GM19324 (cell line): ENCODE results near the gene KCNH5.

Experiments used
- ATAC-seq: cut with Tn5 transposase; IDR thresholded peaks from one replicate; pipeline ENCODE4 v1.9.1; 2021; ENCODE audit warnings: mild to moderate bottlenecking, moderate library complexity; ENCODE audit not compliant: unreplicated experiment, low FRiP score

KCNH5 gene, protein sequence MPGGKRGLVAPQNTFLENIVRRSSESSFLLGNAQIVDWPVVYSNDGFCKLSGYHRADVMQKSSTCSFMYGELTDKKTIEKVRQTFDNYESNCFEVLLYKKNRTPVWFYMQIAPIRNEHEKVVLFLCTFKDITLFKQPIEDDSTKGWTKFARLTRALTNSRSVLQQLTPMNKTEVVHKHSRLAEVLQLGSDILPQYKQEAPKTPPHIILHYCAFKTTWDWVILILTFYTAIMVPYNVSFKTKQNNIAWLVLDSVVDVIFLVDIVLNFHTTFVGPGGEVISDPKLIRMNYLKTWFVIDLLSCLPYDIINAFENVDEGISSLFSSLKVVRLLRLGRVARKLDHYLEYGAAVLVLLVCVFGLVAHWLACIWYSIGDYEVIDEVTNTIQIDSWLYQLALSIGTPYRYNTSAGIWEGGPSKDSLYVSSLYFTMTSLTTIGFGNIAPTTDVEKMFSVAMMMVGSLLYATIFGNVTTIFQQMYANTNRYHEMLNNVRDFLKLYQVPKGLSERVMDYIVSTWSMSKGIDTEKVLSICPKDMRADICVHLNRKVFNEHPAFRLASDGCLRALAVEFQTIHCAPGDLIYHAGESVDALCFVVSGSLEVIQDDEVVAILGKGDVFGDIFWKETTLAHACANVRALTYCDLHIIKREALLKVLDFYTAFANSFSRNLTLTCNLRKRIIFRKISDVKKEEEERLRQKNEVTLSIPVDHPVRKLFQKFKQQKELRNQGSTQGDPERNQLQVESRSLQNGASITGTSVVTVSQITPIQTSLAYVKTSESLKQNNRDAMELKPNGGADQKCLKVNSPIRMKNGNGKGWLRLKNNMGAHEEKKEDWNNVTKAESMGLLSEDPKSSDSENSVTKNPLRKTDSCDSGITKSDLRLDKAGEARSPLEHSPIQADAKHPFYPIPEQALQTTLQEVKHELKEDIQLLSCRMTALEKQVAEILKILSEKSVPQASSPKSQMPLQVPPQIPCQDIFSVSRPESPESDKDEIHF

DNA sequence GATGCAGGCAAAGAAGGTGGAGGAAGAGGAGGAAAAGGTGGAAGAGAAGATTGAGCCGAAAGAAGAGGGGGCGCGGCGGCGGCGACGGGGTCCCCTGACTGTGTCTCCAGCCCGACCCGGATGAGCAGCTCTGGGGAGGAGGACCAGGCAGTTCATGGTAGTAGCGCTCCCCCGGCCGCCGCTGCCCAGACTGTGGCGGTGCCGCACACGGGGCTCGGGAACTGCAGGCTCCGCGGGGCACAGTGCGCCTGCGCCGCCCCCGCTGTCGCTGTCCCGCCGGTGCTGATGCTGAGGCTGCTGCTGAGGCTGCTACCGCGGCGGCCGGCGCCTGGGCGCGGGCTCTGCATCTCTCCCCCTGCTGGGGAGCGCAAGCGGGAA, at the start of gene KCNH5:
Gene KCNH5 (minus strand): TSS at position 225 of the 378 bp plus-strand sequence. CDS start 272 bp downstream, outside the sequence.
- ATAC-seq: no peak

DNA sequence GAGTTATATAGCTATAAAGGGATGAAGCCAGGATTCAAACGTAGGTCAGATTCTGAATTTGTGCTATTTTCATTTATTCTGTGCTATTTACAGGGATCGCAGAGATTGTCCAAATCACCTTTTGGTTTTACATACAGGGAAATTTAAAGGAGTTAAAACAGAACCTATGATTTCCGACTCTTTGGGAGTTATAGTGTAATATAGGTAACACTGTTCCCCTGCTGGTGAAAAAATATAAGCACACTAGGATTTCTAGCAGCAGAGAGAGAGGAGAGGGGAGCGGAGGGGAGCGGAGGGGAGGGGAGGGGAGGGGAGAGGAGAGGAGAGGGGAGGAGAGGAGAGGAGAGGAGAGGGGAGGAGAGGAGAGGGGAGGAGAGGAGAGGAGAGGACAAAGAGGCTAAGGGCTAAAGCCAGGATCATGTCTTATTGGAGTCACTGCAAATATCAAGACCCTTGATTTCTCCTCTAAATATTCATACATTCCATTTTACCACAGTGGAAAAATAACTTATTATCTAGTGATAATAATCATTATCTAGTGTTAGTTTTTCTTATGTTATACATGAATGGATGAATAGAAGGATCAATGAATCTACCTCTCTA, 46.2 kb upstream of the KCNH5 start:
- ATAC-seq: no peak

DNA sequence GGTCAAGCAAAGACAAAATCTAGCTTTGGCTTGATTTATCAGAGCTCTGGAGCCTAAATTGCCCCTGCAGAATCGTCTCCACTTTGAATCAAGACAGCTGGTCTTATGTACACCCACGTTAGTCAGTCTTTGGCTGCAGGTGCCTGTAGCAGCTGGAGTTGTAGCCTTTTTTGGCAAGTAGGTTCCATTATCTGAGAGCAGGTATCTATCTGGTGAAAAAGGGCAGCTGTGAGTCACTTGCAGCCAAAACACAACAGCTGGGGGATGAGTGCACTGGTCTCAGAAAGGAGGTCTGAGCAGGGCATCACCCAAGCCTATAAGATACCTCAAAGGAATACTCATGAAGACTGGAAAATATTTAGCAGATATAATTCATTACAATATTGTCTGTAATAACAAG, 43.6 kb upstream of the KCNH5 start:
- no peak for ATAC-seq

DNA sequence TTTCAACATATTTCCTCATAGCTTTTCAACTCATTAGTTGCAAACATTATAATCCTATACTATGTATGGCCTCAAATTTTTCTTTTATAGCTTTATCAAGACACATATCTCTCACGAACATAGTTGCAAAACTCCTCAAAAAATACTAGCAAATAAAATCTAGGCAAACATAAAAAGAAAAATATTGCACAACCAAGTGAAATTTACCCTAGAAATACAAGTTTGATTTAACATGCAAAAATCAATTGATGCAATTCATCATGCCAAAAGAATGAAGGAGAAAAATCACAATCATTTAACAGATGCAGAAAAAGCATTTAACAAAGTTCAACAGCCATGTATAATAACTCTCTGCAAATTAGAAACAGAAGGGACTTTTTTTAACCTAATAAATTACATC, 33.3 kb upstream of the KCNH5 start:
- no peak for ATAC-seq

DNA sequence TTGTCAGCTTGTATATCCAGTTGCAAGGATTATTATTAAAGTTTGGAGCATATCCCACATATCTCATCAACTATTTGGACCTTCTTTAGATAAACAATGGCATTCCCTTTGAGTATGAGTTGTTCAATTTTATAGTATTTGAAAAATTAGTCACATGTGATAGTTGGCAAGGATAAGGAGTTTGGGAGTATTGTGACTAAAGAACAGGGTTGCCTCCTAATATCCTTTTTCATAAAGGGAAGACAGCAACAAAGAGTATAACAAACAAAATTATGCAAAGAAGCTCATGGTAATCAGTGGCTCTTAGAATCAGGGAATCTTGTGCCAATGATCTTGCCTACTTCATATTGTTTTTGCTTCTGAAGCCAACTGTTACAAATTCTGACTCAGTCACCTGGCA, 31.2 kb upstream of the KCNH5 start:
- no peak for ATAC-seq

DNA sequence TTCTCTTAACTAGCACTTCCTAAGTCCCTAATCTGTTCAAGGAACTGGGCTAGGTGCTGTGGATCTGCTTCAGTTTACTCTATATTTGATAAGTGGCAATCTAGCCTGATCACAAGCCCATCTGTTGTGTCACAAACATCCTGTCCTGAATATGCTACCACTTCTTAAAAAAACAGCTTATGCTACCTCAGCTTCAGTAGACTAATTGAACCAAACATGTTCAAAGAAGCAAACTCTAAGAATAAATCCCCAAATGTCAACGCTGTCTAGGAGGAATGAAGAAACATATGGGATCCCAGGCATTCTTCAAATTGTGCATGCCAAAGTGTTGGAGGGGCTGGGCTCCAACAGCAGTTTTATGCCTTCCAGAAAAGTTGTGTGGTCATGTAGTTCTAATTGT, 10.4 kb upstream of the KCNH5 start:
- no peak for ATAC-seq

DNA sequence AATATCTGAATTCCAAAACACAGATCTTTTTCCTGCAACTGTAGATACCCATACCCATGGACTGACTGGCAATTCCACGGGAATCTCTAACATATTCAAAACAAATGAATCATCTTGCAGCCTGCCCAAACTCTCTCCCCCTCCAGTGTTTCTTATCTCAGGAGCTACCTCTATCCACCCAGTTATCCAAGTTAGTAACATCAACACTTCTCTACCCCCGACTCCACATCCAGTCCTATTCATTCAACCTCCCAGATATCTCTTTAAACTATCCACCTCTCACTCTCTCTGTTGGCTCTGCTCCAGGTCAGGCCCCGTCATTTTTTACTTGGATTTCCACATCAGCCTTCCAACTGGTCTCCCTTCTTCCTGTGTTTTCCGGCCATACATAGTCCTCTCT, 6.7 kb upstream of the KCNH5 start:
- ATAC-seq: no peak

DNA sequence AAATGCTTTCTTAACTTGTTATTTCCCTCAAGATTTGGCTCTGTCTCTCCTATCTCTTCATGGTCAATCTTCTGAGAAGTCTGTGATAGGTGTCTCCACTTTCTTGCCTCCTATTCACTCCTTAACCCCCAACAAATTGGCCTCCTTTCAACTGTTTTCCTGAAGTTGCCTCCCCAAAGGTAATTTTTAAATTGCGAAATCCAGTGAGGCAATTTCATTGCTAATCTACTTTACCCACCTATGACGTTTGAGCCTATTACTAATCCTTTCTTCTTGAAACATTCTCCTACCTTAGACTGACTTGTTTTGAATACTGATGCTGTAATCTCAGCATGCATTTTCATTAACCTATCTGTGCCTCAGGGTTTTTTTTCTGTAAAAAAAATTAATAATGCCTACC, 6.0 kb upstream of the KCNH5 start:
- ATAC-seq: no peak

DNA sequence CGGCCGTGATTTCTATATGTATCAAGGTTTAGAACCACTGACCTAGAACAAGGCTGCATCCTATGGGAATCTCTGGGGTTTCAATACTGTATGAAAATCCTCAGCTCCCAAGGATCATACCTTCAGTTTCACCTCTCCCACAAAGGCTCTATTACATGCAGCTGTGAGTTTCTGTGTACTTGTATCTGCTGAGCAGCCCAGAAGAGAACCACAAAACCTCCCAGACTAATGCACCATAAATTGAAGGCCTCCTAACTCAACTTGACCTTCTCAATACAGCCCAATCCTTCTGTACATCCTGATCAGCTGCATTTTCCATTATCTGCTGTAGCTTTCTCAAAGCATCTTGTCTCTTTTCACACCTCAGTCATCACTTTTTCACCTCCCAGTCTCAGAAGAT, 5.4 kb upstream of the KCNH5 start:
- no peak for ATAC-seq

DNA sequence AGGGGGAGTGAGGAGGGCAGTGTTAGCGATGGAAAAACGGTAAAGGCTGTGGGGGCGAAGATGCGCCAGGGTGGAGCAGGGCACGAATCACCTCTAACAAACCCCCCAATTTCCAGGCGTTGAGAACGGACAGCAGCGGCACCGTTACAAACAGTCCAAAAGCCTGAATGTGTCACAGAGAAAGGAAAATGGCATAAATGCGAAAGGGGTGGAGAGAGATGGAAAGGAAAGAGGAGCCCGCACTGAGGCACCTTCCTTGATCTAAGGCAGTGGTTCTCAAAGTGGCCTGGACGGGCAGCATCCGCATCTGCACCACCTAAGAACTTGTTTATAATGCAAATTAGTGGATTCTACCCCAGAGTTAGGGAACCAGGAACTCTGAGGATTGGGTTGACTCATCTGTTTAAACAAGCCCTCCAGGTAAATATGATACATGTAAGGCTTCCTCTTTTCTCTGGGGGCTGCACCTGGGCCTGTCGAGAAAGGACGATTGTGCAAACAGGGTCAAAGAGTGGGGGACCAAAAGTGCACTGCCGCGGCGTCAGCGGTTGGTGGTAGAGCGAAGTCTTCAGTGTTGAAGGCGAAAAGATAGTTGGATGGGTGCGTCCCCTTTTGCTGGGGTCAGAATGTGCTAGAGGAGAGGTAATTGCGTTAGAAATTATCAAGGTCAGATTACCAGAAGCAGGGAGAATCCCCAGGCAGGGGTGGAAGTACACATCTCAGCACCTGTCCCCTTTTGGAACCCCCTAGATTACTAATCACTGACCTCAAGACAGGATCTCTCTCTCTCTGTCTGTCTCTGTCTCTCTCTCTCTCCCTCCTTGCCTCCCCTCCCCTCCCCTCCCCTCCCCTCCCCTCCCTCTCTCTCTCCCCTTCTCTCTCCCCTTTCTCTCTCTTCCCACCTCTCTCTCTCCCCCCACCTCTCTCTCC, 1.3 kb upstream of the KCNH5 start:
- no peak for ATAC-seq

DNA sequence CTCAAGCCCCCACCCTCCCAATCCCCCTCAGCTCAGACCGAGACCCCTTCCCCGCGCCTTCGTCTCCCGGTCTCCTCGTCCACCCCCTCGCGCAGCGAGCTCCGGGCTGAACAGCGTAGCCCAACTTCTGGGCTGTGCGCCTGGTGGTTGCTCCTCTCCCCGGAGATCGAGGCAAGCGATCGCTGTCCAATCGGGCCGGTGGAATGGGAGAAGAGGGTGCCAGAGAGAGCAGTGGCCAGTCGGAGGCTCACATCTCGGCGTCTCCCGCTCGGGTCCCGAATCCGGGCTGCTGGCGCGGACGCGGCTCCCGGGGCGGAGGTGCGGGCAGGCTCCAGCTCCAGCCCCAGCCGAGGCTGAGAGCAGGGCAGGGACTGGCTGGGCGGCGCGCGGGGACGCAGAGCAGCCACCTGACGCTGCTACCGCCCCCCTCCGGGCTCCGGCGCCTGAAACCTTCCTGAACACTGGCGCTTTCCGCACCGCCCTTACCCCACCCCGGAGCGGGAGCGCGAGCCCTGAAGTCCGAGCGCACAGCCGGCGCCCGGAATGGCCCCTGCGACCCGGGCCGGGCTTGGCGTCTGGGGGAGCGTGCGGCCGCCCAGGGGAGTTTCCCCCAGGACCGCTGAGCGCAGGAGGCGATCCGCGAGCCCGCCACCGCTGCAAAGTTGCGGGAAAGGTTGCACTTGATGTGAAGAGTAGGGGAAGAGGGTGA, 508 bp upstream of the KCNH5 start:
- ATAC-seq: no peak

DNA sequence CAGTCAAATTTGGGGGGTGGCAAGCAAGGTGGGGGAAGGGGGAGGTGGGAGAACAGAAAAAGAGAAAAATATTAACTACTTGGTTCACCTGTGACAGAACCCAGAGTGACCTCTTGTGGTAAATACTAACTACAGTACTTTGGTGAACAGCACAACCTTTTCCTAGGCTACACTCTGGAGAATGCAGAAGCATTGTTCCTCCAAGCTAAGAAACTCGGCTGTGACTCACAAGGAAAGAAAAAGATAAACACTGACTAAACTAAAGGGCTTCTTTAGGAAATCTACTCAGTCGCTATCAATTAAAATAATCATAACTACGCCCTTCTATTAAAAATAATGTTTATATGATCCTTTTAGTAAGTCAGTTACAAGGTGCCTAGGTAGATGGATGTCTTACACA, 5.4 kb downstream of the KCNH5 start:
- ATAC-seq: no peak

DNA sequence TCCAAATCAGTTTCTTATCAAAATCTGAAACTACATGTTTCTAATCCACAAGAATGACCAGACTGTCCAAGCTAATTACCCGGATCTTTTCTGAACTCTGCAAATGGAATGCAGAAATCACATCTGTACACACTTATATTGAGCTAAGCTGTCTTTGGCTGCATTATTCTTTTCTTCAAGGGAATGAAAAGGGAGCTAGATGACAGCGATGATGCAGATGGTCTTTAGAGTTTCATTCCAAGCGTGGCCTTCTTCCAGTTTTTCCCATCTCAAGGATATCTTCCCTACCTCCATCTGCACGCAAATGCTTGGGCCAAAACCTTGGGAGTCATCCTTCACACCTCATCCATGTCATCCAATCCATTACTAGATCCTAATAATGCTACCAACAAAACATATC, 12.6 kb downstream of the KCNH5 start:
- no peak for ATAC-seq

DNA sequence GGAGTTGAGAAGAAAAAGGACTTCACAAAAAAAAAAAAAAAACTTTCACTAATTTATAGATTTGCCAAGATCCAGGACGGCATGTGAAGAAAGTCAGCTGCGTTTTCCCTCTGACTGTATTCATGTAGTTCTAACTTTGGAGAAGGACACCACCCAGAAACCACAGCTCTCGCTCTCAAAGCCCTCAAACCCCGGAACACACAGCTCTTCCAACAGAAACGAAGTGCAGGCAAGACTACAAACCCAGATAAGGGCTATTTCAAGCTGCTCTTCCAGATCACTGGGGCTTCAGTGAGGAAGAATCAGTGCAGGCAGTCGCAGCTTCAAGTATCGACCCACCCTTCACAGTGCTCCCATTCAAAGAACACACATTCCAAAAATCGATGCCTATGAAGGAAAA, 13.2 kb downstream of the KCNH5 start:
- ATAC-seq: no peak

DNA sequence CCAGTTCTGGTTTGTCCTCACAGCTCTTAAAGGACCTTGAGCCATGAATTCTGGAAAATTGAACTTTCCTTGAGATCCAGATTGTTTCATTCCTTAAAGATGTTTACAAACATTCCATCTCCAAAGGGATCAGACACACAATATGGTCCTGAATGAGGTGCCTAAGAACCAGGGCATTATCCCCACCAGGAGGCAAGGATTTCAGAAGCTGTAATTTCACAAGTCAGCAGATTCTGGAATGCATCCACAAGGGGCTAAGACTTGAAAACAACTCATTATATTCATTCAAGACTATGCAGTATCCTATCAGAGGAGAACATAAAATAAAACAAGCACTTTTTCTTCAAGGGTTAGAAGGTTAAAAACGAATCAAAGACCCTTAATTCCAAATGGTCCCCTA, 15.1 kb downstream of the KCNH5 start:
- ATAC-seq: no peak

DNA sequence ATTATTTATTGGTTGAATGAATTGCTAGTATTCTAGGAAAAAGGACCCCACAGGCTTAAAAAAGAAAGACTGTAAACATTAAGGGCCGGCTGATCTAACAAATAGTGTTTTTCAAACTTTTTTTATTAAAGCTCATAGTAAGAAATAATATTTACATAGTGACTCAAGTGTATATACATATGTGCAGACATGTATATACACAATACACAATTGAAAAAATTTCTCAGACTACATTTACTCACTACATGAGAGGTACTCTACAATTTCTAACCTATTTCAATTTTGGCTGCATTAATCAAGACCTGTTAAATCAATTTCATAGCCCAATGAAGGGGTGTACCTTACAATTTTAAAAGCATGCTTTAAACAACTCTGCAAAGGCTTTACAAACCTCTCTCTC, 17.5 kb downstream of the KCNH5 start:
- no peak for ATAC-seq

DNA sequence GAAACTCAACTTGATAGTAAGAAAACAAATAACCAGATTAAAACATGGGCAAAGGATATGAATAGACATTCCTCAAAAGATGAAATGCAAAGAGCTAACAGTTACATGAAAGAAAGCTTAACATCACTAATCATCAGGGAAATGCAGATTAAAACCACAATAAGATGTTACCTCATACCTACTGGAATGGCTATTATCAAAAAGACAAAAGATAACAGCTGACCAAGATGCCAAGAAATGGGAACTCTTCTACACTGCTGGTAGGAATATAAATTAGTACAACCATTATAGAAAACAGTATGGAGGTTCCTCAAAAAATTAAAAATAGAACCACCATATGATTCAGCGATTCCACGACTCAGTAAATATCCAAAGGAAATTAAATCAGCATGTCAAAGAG, 18.8 kb downstream of the KCNH5 start:
- no peak for ATAC-seq

DNA sequence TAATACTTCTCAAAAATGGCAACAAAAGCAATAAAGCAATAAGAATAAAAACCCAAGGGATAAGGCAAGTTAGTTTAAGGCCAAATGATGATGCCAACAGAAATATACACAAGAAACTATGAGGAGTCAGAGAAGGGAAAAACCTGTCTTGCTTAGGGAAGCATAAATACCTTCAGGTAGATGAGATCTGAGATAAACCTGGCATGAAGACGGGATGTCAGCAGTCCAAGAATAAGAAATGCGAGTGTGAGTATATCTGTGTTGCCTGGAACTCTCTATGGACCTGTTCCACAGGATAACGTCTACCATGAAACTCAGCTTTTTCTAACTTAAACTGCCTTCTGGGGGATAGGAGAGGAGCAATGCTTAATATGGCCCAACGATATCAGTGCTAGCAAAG, 30.6 kb downstream of the KCNH5 start:
- no peak for ATAC-seq

DNA sequence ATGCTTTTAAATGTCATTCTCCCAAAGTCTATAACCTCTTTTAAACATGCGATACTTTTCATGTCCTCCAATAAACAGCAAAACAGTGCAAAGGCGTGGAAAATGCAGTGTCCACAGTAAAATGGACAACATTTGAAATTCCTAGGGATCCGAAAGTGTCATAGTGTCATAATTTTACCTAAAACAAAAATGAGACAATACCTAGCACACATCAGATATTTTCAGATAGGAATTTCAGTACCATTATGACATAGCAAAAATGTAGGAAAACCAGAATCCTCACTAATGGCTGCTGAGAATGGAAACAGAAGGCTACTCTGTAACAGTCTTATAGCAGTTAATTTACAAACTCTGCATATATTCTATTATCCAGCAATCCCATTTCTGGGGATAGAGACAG, 33.1 kb downstream of the KCNH5 start:
- no peak for ATAC-seq

DNA sequence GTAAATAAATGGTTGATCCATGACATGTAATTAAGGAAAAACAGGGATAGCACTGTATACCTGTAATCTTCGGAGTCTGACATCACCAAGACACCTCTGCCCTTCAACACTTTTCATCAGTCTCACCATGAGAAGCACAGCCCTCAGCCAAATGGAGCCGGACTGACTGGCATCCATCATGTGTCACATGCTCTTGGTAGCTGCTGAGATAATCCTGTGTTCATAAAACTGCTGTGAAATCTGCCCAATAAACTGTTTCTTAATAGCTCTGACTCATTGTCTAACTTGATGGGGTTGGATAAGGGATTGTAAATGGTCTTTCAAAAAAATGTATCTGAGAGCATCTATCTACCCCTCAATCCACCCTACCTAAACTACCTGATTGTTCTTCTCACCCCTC, 33.6 kb downstream of the KCNH5 start:
- ATAC-seq: no peak
